Dedifferentiated amniotic fluid mesenchymal stem cell (primary cell): ENCODE measurements around the gene B4GALNT2.
"Not testable (repeated sequence)": the region's sequence is repeated elsewhere in the genome, so short reads cannot be mapped to it uniquely, and the experiment has no call there.

Source experiments
- DNase-seq: peaks from one replicate; pipeline ENCODE4 v3.0.0-alpha.2; 2016; ENCODE audit errors: extremely low spot score

Gene B4GALNT2

GRCh38 chr17:49132699-49133364 lies at the start of gene B4GALNT2:
TSS of gene B4GALNT2 (plus strand) at chr17:49132769. CDS start at chr17:49132793, 24 bp downstream.
- no peak for DNase-seq

- not testable (repeated sequence) for DNase-seq
These were observed 47.5 kb upstream of the B4GALNT2 start for GRCh38 chr17:49085046-49085445.

GRCh38 chr17:49085565-49086315 lies 46.8 kb upstream of the B4GALNT2 start:
- DNase-seq = no peak

GRCh38 chr17:49086316-49086605 lies 46.3 kb upstream of the B4GALNT2 start:
- DNase-seq = no peak

- DNase-seq = no peak
These were observed 45.9 kb upstream of the B4GALNT2 start for GRCh38 chr17:49086649-49087048.

- DNase-seq = no peak
These were observed 43.5 kb upstream of the B4GALNT2 start for GRCh38 chr17:49089094-49089493.

GRCh38 chr17:49090878-49091594 lies 41.5 kb upstream of the B4GALNT2 start:
- no peak for DNase-seq

- DNase-seq = no peak
These were observed 39.4 kb upstream of the B4GALNT2 start for GRCh38 chr17:49093131-49093530.

GRCh38 chr17:49100601-49101000 lies 32.0 kb upstream of the B4GALNT2 start:
- no peak for DNase-seq

- no peak for DNase-seq
These were observed 31.5 kb upstream of the B4GALNT2 start for GRCh38 chr17:49101054-49101534.

GRCh38 chr17:49103360-49103759 lies 29.2 kb upstream of the B4GALNT2 start:
- not testable (repeated sequence) for DNase-seq

GRCh38 chr17:49104511-49105074 lies 28.0 kb upstream of the B4GALNT2 start:
- no peak for DNase-seq

GRCh38 chr17:49106321-49107210 lies 26.0 kb upstream of the B4GALNT2 start:
- DNase-seq = no peak

GRCh38 chr17:49107211-49107557 lies 25.4 kb upstream of the B4GALNT2 start:
- no peak for DNase-seq

- DNase-seq = no peak
These were observed 24.3 kb upstream of the B4GALNT2 start for GRCh38 chr17:49108318-49108717.

- no peak for DNase-seq
These were observed 22.1 kb upstream of the B4GALNT2 start for GRCh38 chr17:49110509-49110908.

GRCh38 chr17:49111934-49112333 lies 20.6 kb upstream of the B4GALNT2 start:
- no peak for DNase-seq

- no peak for DNase-seq
These were observed 19.6 kb upstream of the B4GALNT2 start for GRCh38 chr17:49112936-49113335.

- DNase-seq = no peak
These were observed 17.9 kb upstream of the B4GALNT2 start for GRCh38 chr17:49114703-49115102.

- no peak for DNase-seq
These were observed 14.9 kb upstream of the B4GALNT2 start for GRCh38 chr17:49117587-49118230.

GRCh38 chr17:49120166-49120565 lies 12.4 kb upstream of the B4GALNT2 start:
- DNase-seq = no peak
